Activated gamma-delta T cell treated with anti-CD3 and anti-CD28 coated beads, Interleukin-2, amount 50 U/mL, for 16 hours (primary cell): ENCODE results near the gene GTF2H4.
"Not testable (repeated sequence)": the region's sequence is repeated elsewhere in the genome, so short reads cannot be mapped to it uniquely, and the experiment has no call there.

ENCODE experiments used
- DNase-seq: peaks from one replicate; pipeline ENCODE4 v3.0.0-alpha.2; 2020; ENCODE audit warnings: low read depth

GTF2H4 gene

GRCh38 chr6:30907758-30908591 is at the start of gene GTF2H4:
TSS of gene GTF2H4 (plus strand) at chr6:30908207.
- DNase-seq: peak; percentile 91

GRCh38 chr6:30859726-30860125 is 48.3 kb upstream of the GTF2H4 start:
- not testable (repeated sequence) for DNase-seq

DNA sequence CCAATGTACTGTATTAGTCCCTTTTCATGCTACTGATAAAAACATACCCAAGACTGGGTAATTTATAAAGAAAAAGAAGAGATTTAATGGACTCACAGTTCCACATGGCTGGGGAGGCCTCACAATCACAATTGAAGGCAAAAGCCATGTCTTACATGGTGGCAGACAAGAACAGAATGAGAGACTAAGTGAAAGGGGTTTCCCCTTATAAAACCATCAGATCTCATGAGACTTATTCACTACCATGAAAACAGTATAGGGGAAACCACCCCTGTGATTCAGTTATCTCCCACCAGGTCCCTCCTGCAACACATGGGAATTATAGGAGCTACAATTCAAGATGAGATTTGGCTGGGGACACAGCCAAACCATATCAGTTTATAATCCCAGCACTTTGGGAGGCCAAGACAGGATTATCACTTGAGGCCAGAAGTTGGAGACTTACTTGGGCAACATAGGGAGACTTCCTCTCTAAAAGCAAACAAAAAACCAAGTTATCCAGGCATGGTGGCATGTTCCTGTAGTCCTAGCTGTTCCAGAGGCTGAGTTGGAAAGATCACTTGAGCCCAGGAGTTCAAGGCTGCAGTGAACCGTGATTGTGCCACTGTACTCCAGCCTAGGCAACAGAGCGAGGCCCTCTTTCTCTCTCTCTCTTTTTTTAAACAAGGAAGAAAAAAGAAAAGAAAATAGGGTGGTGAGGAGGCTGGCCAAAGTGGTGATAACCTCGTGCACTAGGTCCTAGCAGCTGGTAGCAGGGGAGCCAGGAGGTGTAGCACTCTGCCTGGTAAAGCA is 46.6 kb upstream of the GTF2H4 start:
- no peak for DNase-seq

DNA sequence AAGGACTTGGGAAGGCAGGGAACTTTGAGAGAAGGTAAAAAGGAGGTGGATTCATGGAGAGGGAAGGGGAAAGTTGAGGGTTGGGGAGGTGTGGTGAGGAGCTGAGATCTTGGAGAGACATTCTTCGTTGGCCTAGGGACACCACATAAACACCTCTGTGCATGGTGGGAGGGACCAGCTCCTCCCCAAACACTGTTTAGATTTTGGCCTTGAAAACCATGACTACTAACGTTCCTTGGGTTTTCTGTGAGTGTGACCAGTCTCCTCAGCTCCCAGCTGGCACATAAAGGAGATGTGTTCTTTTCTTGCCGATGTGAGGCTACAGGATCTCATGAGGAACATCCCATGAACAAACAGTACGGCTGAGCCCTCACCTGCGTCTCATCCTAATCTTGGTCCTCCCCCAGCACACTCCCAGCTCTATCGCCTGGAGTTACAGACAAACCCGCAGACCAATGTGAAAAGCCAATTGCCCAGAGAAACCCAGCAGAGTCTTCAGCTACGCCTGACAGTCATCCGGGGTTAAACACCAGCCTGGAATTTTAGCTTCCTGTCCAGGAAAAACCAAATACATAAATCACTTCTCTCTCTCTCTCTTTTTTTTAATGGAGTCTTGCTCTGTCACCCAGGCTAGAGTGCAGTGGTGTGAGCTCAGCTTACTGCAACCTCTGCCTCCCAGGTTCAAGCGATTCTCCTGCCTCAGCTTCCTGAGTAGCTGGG is 45.7 kb upstream of the GTF2H4 start:
- DNase-seq: no peak

- DNase-seq: no peak
These were observed 43.7 kb upstream of the GTF2H4 start for GRCh38 chr6:30864325-30864724.

DNA sequence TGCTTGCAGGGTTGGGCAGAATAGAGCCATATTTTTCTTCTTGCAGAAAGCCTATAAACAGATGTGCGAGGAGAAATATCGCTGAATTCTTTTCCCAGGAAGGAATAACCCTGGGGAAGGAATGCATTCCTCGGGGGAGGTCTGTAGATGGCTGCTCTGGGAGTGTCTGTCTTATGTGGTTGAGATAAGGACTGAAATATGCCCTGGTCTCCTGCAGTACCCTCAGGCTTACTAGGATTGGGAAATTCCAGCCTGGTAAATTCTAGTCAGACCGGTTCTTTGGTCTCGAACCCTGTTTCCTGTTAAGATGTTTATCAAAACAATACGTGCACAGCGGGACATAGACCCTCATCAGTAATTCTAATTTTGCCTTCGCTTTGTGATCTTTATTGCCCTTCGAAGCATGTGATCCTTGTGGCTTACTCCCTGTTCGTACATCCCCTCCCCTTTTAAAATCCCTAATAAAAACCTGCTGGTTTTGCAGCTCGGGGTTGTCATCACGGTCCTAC is 38.7 kb upstream of the GTF2H4 start:
- not testable (repeated sequence) for DNase-seq

GRCh38 chr6:30870546-30870945 is 37.5 kb upstream of the GTF2H4 start:
- no peak for DNase-seq

- DNase-seq: no peak
These were observed 36.3 kb upstream of the GTF2H4 start for GRCh38 chr6:30871592-30872183.

GRCh38 chr6:30873137-30873640 is 34.8 kb upstream of the GTF2H4 start:
- DNase-seq: no peak

DNA sequence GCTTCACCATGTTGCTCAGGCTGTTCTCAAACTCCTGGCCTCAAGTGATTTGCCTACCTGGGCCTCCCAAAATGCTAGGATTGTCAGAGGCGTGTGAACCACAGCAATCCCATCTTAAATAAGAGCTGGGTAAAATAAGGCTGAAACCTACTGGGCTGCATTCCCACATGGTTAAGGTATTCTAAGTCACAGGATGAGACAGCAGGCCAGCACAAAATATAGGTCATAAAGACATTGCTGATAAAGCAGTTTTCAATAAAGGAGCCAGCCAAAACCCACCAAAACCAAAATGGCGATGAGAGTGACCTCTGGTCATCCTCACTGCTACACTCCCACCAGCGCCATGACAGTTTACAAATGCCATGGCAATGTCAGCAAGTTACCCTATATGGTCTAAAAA is 34.2 kb upstream of the GTF2H4 start:
- not testable (repeated sequence) for DNase-seq

- DNase-seq: no peak
These were observed 32.6 kb upstream of the GTF2H4 start for GRCh38 chr6:30875244-30876038.

- no peak for DNase-seq
These were observed 31.8 kb upstream of the GTF2H4 start for GRCh38 chr6:30876039-30876730.

GRCh38 chr6:30877419-30878262 is 30.4 kb upstream of the GTF2H4 start:
- peak; percentile 57 for DNase-seq

DNA sequence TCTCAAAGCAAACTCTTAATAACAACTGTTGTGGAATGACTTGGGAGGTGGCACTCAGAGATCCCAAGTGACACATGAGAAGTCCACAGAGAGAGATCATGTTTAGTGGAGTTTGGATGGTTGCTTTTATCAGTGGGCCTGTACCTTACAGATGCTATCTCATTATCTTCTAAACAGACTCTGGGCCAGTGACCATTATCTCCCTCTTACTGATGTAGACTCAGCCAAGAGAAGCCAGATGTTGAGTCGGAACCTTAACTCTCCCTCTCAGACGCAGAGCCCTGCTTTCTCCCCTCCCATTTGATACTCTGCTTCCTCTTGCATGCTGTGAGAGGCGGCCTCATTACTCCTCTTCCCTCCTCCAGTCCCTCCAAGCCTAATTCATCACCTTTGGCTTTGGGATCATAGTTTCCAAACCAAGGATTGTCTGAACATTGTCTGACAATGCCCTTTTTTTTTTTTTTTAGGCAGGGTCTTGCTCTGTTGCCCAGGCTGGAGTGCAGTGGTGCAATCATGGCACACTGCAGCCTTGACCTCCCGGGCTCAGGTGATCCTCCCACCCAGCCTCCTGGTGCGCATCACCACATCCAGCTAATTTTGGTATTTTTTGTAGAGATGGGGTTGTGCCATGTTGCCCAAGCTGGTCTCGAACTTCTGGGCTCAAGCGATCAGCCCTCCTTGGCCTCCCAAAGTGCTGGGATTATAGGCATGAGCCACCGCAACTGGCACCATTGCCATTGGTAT is 28.2 kb upstream of the GTF2H4 start:
- no peak for DNase-seq

GRCh38 chr6:30880698-30881252 is 27.2 kb upstream of the GTF2H4 start:
- no peak for DNase-seq

DNA sequence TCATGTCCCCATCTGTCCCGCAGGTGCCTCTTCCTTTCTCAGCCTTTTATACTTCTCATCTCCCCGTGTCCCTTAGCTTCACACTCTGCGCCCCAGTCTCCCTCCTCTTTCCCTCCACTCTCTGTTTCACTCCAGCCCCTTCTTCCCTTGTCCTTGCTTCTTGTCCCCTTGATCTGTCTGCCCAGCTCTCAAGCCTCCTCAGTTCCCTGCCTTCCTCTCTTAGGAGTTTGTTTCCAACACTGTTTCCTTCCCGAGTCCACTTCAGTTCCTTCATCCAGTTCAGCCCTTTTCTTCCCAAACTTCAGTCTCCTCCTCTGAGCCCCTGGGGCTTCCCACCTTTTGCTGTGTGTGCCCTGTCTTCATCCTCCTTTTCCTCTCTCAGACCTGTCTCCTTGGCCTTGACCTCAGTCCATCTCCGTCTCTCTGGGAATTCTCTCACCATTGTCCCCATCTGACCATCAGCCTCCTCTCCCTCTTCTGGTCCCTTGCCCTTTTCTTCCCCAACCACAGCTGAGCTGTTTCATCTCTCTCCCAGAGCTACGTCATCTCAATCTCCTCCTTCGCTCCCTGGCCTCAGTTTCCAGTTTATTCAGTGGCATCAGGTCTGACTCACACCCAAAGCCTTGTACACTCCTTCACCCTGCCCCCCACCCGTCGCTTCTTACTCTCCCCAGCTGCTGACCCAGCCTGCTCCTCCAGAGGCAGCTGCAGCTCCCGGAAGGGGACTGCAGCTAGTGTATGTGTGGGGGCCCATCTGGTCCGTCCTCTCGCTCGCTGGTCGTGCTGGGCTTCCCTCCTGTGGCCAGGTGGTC is 26.4 kb upstream of the GTF2H4 start:
- DNase-seq: no peak

DNA sequence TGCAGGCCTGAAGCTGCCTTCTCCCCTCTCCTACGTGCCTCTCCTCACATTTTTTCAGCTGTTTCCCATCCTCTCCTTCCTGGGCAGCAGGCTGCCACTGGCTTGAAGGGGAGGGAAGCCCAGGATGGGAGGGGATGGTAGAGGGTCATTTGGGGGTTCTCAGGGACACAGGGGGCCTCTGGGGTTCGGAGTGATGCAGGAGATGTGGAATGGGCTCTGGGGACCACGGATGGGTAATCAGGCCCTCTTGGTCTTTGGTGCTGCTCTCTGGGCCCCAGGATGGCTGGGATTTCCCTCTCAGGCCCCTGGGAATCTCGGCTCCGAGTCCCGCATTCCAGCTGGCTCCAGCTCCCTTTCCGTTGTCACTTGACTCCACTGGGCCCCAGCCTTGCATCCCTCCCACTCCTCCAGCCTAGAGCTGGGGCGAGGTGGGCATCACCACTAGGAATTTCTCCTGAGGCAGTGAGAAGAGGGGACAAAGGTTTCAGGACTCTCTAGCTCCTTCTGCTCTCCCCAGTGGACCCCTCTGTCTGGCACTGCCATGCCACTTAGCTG is 25.7 kb upstream of the GTF2H4 start:
- no peak for DNase-seq
